Astrocyte of the hippocampus (primary cell): ENCODE data around the gene PSG4.
"Not testable (repeated sequence)": the region's sequence is repeated elsewhere in the genome, so short reads cannot be mapped to it uniquely, and the experiment has no call there.

Experiments
- DNase-seq: peaks from one replicate; pipeline ENCODE4 v3.0.0; 2011; ENCODE audit warnings: low read depth, low spot score

The PSG4 gene

DNA sequence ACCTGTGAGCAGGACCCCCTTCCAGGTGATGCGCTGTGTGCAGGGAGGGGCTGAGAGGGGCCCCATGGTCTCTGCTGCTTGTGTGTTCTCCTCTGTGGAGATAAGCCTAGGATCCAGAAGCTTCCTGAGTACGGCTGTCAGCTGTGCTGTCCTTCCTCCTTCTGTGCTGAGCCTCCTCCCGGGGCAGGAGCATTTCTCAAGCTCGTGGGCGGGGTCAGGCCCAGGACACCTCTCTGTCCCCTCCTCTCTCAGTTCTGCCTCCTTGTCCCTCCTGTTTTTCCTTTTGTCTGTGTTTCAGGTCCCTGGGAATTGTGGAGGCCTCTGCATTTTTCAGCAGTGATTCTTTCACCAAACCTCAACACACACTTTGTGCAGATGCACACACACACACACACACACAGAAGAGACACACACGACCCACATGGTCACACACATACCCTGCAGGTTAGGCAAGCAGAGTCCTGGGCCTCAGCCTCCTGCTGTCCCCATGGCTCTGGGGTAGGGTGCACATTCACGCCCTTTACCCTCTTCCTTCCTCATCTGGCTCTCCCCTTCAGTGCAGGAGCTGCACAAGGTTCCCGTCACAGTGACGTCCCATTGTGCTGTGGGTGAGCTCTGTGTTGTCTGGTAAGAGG is at the start of gene PSG4:
PSG4 (minus strand) TSS at position 168 of the 635 bp plus-strand sequence; CDS start at position 66, 102 bp downstream.
- DNase-seq, result not testable (repeated sequence)

- not testable (repeated sequence) for DNase-seq
Observed at GRCh38 chr19:43251428-43251827, 46.0 kb upstream of the PSG4 start.

- DNase-seq, result not testable (repeated sequence)
Observed at GRCh38 chr19:43250296-43250695, 44.9 kb upstream of the PSG4 start.

- DNase-seq, result not testable (repeated sequence)
Observed at GRCh38 chr19:43248635-43249002, 43.2 kb upstream of the PSG4 start.

DNA sequence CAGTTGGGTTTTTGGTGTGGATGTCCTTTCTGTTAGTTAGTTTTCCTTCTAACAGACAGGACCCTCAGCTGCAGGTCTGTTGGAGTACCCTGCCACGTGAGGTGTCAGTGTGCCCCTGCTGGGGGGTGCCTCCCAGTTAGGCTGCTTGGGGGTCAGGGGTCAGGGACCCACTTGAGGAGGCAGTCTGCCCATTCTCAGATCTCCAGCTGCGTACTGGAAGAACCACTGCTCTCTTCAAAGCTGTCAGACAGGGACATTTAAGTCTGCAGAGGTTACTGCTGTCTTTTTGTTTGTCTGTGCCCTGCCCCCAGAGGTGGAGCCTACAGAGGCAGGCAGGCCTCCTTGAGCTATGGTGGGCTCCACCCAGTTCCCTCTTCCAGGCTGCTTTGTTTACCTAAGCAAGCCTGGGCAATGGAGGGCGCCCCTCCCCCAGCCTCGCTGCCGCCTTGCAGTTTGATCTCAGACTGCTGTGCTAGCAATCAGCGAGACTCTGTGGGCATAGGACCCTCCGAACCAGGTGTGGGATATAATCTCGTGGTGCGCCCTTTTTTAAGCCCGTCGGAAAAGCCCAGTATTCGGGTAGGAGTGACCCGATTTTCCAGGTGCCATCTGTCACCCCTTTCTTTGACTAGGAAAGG is 41.9 kb upstream of the PSG4 start:
- not testable (repeated sequence) for DNase-seq

- not testable (repeated sequence) for DNase-seq
Observed at GRCh38 chr19:43245848-43246247, 40.4 kb upstream of the PSG4 start.

DNA sequence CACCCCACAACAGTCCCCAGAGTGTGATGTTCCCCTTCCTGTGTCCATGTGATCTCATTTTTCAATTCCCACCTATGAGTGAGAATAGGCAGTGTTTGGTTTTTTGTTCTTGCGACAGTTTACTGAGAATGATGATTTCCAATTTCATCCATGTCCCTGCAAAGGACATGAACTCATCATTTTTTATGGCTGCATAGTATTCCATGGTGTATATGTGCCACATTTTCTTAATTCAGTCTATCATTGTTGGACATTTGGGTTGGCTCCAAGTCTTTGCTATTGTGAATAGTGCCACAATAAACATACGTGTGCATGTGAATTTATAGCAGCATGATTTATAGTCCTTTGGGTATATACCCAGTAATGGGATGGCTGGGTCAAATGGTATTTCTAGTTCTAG is 36.8 kb upstream of the PSG4 start:
- DNase-seq, result not testable (repeated sequence)

GRCh38 chr19:43238213-43238612 is 32.8 kb upstream of the PSG4 start:
- not testable (repeated sequence) for DNase-seq

DNA sequence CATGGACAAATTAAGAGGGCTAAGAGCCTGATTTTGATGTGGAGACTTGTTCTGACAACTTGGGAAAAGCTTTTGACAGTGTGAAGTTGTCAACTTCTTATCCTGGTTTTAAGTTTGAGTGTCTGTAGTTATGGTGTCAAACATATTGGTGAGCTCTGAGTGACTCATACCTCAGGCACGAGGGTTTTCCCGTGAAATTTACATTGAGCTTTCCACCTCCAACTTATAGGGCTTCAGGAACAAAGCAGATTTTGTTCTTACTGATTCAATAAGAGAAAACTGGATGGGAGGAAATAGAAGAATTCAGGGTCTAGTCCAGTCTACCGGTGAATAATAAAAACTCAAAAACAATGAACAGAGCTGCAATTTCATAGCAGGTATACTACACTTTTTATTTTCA is 30.2 kb upstream of the PSG4 start:
- DNase-seq, result not testable (repeated sequence)

- no peak for DNase-seq
Observed at GRCh38 chr19:43229315-43229714, 23.9 kb upstream of the PSG4 start.

GRCh38 chr19:43228730-43229129 is 23.3 kb upstream of the PSG4 start:
- DNase-seq, result not testable (repeated sequence)

DNA sequence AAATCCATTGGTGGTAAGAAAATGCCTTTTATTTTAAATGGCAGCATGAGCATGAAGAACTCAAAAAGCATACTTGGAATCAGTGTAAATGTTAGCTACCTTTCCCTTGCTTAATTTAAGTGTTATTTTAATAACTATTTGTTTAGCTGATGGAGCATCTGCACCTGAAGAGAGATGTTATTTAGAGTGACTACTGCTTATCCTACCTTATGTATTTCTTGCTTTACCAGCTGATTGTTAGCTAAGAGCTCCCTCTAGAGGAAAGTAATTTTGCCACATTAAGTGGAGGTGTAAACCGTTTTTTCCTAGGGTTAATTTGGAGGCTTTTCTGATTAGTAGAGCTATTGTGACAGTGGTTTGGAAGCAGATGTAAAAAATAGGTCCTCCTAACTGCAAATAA is 21.5 kb upstream of the PSG4 start:
- DNase-seq, result not testable (repeated sequence)

DNA sequence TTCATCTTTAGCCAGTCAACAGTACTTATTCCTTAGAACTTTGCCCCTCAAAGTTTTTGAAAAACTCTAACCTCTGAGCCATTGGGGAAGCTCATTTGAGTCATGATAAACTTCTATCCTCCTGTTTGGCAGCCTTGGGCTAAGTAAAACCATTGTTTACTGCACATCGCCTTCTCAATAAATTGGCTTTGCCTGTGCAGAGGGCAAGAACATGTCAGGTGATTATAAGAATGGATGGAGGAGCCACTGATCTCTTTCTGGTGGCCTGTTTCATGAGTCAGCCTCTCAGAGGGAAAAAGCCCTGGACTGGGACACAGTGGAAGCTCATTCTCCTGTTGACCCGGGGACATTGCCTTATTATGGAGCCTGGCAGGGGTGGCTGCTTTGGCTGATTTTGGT is 19.4 kb upstream of the PSG4 start:
- DNase-seq, result no peak

- DNase-seq, result not testable (repeated sequence)
Observed at GRCh38 chr19:43224201-43224854, 18.9 kb upstream of the PSG4 start.

- DNase-seq, result not testable (repeated sequence)
Observed at GRCh38 chr19:43221891-43222290, 16.5 kb upstream of the PSG4 start.

DNA sequence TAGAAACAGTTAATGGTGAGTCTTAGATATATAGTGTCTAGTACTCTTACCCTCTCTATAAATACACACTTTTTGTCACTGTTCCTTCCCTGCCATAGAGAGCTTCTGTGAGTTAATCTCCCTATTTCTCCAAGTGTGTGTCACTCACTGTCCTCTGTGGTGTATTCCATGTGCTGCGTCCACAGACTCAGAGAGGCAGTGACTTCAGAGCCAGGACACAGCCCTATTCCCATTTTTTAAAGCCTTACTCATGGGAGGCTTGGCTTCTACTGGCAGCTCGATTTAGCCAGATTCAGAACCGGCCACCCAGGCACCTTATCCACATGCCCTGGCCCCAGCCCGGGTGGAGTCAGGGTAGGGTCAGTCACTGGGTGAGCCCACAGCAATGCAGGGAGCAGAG is 13.7 kb upstream of the PSG4 start:
- DNase-seq, result not testable (repeated sequence)

GRCh38 chr19:43215881-43216280 is 10.4 kb upstream of the PSG4 start:
- DNase-seq, result not testable (repeated sequence)

GRCh38 chr19:43207991-43208390 is 2.6 kb upstream of the PSG4 start:
- no peak for DNase-seq

GRCh38 chr19:43207174-43207573 is 1.7 kb upstream of the PSG4 start:
- DNase-seq, result not testable (repeated sequence)

DNA sequence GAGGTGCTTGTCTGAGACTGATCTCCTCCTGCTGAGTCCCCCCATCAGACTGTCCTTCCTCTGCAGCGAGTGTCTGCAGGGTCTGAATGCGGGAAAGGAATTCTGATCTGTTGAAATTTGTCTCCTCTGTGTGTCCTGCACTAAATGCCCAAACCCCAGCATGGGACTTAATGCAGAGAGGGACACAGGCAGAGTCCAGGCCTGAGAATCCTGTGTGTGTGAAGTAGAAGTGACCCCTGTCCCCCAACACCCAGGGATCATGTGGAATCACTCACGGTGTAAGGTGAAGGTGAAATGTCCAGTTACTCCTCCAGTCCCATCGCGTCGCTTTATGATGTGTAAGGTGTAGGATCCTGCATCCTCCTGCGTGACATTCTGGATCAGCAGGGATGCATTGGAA is 1.8 kb downstream of the PSG4 start:
- not testable (repeated sequence) for DNase-seq

- DNase-seq, result not testable (repeated sequence)
Observed at GRCh38 chr19:43201891-43202290, 3.5 kb downstream of the PSG4 start.

DNA sequence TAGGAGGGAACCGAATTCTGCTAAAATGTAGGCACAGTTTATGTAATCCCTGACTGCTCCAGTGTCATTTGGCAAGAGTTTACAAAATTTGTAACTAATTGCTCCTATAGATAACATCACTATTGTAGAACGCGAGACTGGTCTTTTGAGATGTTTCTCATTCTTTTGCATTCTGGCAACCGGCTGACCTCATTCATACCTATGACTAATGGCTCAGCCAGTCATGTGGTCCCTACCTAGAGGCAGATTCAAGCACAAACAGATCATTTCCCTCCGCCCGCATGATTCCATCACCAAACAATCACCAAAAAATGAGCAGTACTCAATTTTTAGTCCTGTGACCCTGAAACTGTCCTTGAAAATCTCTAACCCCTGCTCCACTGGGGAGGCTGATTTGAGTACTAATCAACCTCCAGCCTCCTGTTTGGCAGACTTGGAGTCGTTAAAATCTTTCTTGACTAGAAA is 4.1 kb downstream of the PSG4 start:
- not testable (repeated sequence) for DNase-seq
